Measurements from ENCODE around the gene PCSK7. TPM values are rescaled to one million over a fixed set of nuclear protein-coding genes. Genes with fewer than 3 reads are reported as not detected.
A peak's percentile ranks its signal among the peaks of the same experiment; 100 is the strongest.

Gene PCSK7
- total and polyA plus RNA-seq, 11 donors: 16.9 to 43.4 (median 26.2) TPM

DNA sequence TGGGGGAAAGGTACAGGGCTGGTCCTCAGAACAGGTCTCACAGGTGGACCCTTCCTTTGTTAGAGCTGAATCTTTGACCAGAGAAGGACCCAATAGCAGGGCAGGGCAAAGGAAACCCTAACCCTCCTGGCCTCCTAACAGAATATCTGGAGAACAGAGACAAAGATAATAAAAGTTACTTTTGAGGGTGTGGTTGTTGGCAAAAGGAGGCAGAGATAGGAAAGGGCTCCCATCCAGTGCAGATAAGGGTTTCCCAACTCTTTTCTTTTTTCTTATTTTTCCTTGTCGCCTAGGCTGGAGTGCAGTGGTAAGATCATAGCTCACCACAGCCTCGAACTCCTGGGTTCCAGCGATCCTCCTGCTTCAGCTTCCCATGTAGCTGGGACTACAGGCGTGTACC is 11.9 kb downstream of the PCSK7 start:
- 87 to 92% (median 88%) methylated on average over 4 of the region's 4 CpGs for WGBS, 4 donors
- H3K27ac ChIP-seq: peak overlapping the region; percentile 59 to 98 (median 88)
- no peak for ATAC-seq
- peaks cover 12 to 69% (median 49%) of the 10 kb centered on the region in 12 donors for H3K4me1 ChIP-seq
- H3K27me3 ChIP-seq: no peaks in the 10 kb centered on the region
- TF ChIP-seq, protein P1, sequence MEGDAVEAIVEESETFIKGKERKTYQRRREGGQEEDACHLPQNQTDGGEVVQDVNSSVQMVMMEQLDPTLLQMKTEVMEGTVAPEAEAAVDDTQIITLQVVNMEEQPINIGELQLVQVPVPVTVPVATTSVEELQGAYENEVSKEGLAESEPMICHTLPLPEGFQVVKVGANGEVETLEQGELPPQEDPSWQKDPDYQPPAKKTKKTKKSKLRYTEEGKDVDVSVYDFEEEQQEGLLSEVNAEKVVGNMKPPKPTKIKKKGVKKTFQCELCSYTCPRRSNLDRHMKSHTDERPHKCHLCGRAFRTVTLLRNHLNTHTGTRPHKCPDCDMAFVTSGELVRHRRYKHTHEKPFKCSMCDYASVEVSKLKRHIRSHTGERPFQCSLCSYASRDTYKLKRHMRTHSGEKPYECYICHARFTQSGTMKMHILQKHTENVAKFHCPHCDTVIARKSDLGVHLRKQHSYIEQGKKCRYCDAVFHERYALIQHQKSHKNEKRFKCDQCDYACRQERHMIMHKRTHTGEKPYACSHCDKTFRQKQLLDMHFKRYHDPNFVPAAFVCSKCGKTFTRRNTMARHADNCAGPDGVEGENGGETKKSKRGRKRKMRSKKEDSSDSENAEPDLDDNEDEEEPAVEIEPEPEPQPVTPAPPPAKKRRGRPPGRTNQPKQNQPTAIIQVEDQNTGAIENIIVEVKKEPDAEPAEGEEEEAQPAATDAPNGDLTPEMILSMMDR (IDR thresholded peaks at IDR 0.05): no peak
- no peak for TF ChIP-seq POLR2A (IDR thresholded peaks at IDR 0.05)
- intact Hi-C loops (cut with DNase I): loop anchor here in 9 of 10 donors (2.0 to 10.0 kb wide), 14 partner anchors 21 to 433 kb away; partner anchors contain the start of genes APOA5 (in 3 of the 9), SIDT2 (in 2 of the 9), ZPR1 (in 2 of the 9) and PAFAH1B2 (in 1 of the 9)
- H3K36me3 ChIP-seq: peaks cover 0 to 95% (median 71%) of the 10 kb centered on the region in 9 donors
- H3K4me3 ChIP-seq: no peak overlapping the region
- H3K9me3 ChIP-seq: no peaks in the 10 kb centered on the region
- DNase-seq: no peak

DNA sequence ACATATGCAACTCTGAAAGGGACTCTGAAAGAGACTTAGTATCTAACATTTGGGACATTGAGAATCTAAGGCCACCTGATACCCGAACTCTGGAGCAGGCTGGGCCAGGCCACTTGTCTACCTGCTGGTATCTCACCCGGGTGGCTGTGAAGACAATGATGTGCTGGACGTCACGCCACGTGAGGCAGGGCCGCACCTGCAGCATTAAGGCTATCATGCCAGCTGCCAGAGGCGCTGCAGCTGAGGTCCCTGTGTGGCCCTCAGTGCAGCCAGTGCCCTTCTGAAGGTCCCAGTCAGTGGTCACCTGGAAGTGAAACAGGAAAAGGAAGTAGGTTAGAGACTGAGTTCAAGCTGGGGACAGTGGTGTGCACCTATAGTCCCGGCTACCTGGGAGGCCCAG is 12.4 kb downstream of the PCSK7 start:
- intact Hi-C loops (cut with DNase I): loop anchor here in 1 of 10 donors (2.0 kb wide), 1 partner anchor 39 kb away; no protein-coding TSS in a partner anchor
- H3K9me3 ChIP-seq: no peaks in the 10 kb centered on the region
- WGBS, 4 donors: 88 to 91% (median 90%) methylated on average over 1 to 8 of the region's 8 CpGs
- no peak for DNase-seq
- no peaks in the 10 kb centered on the region for H3K27me3 ChIP-seq
- H3K4me1 ChIP-seq: peaks cover 12 to 69% (median 49%) of the 10 kb centered on the region in 12 donors
- H3K27ac ChIP-seq: peak overlapping the region in 11 of 12 donors; percentile 59 to 98 (median 88)
- ATAC-seq: no peak
- peaks cover 0 to 97% (median 71%) of the 10 kb centered on the region in 9 donors for H3K36me3 ChIP-seq
- no peak overlapping the region for H3K4me3 ChIP-seq
- TF ChIP-seq, protein P1 (IDR thresholded peaks at IDR 0.05): no peak
- no peak for TF ChIP-seq POLR2A (IDR thresholded peaks at IDR 0.05)

DNA sequence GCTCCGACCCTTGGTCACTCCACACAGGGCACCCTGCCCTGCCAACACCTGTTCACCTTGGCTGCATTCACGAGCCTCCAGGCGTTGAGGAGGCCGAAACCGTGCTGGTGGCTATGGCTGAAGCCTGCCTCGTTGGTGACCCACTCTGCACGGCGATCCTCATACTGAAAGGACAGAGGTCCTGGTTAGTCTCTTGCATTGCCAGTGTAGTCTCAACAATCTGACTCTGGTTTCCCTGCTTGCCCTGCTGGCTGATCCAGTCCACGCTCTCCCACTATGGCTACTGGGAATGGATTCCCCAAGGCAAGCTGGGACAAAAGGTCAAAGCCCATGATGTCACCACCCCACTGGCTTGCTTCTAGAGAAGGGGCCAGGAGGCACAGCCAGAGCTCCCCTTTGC is 12.9 kb downstream of the PCSK7 start:
- Histone ChIP-seq H3K4me1 (peaks cover 12 to 69% (median 49%) of the 10 kb centered on the region in 12 donors), H3K36me3 (peaks cover 0 to 97% (median 71%) of the 10 kb centered on the region in 9 donors), H3K27me3 (no peaks in the 10 kb centered on the region), H3K27ac (peak overlapping the region; percentile 39 to 98 (median 88)), H3K4me3 (peak overlapping the region in 1 of 12 donors; percentile 6), H3K9me3 (no peaks in the 10 kb centered on the region)
- 75 to 94% (median 85%) methylated on average over 7 to 9 of the region's 9 CpGs for WGBS, 4 donors
- ATAC-seq (no peak), DNase-seq (no peak)
- intact Hi-C loops (cut with DNase I): loop anchor here in 1 of 10 donors (2.0 kb wide), 1 partner anchor 38 kb away; no protein-coding TSS in a partner anchor
- no peak for TF ChIP-seq POLR2A (IDR thresholded peaks at IDR 0.05)
- TF ChIP-seq, protein P1 (IDR thresholded peaks at IDR 0.05): no peak

DNA sequence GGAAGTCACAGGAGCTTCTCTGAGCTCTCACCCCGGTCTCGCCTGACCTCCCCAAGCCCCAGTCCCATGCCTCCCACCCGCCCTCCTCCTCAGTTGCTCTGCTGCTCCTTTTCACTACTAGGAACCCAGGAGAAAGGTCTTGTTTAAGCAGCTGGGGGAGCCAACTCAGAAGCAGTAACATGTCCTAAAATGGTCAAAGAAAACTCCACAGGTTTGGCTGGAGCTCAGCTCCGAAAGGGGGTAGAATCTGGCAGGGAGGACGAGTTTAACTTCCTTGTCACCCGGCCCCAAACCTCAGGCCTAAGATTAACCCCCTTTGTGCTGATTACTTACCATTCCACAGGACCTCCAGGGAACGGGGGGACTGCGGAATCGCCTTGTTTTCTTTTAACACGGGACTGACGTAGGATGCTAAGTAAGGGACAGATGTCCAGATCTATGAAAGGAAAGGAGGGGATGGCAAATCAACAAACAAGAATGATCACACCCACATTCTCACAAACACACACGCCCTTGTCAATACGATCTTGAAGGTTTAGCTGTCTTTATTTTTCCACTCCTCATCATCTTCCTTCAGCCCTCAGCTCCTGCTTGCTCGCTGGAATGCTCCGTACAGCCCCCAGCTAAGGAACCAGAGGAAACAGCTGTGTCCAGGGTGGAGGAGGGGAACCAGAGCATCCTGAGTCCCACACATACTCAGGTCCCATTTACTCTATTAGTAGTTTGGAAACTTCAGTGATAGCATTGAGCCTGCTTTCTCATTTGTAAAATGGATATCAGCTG is 13.5 kb downstream of the PCSK7 start:
- ATAC-seq (peak in 2 of 4 donors; percentile 9 to 21), DNase-seq (peak in 4 of 5 donors; percentile 44 to 57 (median 54))
- 59 to 64% (median 59%) methylated on average over 15 of the region's 15 CpGs for WGBS, 4 donors
- H3K27ac ChIP-seq: peak overlapping the region; percentile 39 to 98 (median 88)
- H3K36me3 ChIP-seq: peaks cover 0 to 97% (median 69%) of the 10 kb centered on the region in 9 donors
- H3K4me3 ChIP-seq: peak overlapping the region in 2 of 12 donors; percentile 6 to 25
- peaks cover 12 to 68% (median 49%) of the 10 kb centered on the region in 12 donors for H3K4me1 ChIP-seq
- intact Hi-C loops (cut with DNase I): loop anchor here in 1 of 10 donors (2.0 kb wide), 1 partner anchor 38 kb away; no protein-coding TSS in a partner anchor
- TF ChIP-seq POLR2A (IDR thresholded peaks at IDR 0.05): no peak
- TF ChIP-seq, protein P1 (IDR thresholded peaks at IDR 0.05): no peak
- H3K27me3 ChIP-seq: no peaks in the 10 kb centered on the region
- H3K9me3 ChIP-seq: no peaks in the 10 kb centered on the region
